Measurements from ENCODE around the gene DNMT3B.
"Not testable (repeated sequence)": the region's sequence is repeated elsewhere in the genome, so short reads cannot be mapped to it uniquely, and the experiment has no call there.

DNMT3B gene

DNA sequence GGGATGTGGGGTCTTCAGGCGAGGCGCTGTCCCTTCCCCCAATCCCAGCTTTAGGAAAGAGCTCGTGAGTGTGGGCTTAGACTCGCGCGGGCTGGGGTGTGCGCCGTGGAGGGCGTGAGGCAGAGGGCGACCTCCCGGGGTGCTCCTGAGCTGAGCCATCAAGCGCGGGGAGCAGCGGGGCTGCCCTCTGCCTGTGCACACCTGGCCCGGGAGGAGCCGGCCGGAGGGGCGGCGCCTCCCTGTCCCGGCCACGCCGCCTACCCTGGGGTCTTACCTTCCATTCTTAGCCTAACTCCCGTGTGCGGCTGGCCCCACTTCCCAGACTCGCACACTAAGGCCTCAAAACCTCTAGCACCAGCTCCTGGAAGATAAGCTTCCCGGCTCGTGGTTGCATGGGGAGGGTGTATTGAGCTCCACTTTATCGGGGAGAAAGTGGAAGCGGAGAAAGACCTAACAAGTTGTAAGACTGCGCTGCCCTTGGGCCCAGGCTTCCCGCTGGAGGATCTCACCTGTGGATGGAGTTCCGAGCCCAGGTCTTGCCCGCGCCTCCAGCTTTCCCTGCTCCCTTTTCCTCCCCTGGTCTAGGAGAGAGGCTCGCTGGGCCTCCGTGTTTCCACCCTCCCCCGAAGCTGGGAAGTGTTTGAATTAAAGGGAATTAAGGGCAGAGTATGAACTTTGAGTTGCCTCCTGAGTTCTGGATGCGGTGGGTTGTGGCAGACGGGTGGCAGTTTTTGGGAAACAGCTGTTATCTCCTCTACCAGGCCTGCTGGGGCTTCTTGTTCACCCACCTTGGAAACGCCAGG is 1.2 kb downstream of the DNMT3B start:
- DNase-seq, result no peak

DNA sequence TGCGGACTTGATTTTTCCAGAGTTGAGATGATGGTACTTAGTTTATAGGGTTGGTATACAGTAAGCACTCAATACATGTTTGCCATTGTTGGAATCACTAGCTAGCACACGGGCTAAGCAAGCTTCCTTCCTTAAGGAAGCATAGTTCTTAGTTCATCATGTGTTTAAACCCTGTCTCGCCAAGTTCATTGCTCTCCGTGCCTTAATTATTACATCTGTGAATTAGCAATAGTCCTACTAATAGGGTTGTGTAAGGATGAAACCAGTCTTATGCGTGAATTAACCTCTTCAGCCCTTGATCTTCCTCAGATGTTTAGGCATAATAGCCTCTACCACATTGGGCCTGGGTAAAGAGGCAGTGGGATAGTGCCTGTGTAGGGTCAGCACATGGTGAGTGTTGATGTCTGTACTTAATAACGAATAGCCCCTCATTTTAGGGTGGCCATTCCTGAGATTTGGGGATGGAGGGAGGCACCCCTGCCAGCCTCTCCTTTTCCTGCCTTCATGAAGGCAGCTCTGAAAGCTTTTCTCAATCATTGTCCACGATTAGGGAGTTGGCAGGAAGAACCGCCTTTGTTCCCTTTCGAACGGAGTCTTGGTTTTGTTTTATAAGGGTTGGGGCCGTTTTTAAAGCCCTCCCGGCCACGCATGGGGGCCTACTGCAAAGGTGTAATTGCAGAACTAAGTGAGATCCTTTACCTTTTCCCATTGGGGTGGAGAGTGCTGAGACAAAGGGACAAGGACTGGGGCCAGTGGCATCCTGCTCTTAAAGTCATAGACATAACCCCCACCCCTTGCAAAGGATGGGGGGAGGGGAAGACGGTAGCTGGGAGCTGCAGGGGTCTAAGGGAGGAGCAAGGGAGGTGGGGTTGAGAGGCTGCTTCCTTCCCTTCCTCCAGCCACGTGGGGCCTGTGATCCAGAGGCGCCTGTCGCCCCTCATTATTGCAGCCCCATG is 2.1 kb downstream of the DNMT3B start:
- DNase-seq, result no peak

- not testable (repeated sequence) for DNase-seq
Observed at GRCh38 chr20:32765230-32765875, 3.2 kb downstream of the DNMT3B start.

DNA sequence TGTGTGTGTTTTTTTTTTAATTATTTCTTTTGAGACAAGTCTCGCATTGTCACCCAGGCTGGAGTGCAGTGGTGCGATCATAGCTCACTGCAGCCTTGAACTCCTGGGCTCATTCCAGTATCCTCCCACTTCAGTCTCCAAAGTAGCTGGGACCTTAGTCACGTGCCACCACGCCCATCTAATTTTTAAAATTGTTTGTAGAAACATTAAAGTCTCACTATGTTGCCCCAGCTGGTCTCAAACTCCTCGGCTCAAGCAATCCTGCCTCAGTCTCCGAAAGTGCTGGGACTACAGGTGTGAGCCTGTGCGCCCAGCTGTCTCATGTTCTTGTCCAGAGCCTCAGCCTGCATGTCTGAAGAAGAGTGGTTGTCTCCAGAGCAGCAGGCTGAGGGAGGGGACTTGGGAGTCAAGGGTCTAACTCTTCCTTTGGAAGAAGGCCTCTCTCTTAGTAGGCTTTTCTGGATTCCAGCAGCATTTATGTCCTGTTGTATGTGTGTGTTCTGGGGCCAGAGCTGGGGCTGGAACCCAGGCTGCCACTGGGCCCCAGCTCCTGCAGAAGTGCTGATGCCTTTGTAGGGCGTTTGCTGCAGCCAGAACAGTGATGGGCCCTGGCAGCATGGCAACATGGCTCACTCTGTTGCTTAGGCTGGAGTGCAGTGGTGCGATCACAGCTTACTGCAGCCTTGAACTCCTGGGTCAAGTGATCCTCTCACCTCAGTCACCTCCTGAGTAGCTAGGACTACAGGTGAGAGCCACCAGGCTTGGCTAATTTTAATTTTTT is 5.4 kb downstream of the DNMT3B start:
- DNase-seq, result no peak

DNA sequence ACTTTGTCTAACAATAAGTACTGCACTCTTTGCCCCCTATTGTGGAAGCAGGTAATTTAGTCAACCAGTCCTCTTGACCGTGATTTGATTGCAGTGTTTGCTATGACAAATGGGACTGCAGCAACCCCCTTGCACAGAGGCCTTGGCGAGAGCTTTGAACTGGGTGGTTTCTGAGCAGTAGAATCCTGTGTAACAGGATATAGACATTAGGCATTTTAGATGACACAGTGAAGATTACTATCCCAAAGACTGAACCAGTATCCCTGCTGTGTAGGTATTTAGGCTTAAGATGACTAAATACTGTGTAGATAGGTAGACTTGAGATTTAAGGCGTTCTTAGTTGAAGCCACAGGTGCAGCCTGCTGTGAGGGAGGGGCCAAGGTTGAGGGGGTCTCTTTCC is 9.9 kb downstream of the DNMT3B start:
- DNase-seq, result no peak

DNA sequence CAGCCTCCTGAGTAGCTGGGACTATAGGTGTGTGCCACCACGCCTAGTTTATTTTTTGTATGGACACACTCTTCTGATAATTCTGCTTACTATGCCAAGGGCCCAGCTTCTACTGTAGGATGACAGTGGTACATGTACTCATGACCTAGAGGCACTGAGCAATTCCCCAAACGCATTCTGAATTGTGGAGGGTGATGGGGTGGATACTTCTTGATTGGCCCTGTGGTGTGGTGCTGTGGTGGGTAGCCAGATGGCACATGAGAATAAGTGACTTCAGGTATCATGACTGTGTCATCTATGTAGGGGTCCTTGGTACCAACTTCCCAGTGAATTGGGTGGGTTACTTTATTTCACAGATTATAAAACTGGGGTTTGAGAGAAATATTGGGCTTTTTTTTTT is 11.0 kb downstream of the DNMT3B start:
- DNase-seq, result no peak

- no peak for DNase-seq
Observed at GRCh38 chr20:32773855-32774254, 11.7 kb downstream of the DNMT3B start.

DNA sequence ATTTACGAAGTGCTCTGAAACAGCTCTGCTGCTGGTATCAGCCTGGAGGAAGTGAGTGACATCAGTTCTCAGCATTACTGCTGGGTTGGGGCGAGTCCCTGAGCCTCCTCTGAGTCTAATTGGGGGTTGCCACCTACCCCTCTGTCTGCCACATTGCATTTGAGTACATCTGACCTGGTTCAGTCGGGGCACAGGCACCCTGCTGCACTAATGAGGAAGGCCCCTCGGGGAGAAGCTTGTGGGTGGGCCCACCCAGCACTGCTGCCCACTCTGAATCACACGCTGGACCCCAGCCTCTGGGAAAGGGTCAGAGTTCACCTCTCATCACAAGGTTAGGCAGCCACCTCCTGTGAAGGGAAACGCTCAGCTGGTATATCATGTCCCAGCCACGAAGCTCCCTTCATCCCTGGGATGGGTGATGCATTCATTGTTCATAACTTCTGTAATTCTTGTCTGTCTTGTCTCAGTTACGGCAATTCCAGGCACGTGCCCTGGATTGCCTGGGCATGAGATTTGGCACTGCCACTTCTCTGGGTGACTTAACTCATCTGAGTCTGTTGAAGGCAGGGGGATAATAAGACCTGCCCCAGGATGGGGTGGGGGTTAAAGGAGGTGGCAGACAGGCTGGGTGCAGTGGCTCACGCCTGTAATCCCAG is 13.3 kb downstream of the DNMT3B start:
- no peak for DNase-seq

DNA sequence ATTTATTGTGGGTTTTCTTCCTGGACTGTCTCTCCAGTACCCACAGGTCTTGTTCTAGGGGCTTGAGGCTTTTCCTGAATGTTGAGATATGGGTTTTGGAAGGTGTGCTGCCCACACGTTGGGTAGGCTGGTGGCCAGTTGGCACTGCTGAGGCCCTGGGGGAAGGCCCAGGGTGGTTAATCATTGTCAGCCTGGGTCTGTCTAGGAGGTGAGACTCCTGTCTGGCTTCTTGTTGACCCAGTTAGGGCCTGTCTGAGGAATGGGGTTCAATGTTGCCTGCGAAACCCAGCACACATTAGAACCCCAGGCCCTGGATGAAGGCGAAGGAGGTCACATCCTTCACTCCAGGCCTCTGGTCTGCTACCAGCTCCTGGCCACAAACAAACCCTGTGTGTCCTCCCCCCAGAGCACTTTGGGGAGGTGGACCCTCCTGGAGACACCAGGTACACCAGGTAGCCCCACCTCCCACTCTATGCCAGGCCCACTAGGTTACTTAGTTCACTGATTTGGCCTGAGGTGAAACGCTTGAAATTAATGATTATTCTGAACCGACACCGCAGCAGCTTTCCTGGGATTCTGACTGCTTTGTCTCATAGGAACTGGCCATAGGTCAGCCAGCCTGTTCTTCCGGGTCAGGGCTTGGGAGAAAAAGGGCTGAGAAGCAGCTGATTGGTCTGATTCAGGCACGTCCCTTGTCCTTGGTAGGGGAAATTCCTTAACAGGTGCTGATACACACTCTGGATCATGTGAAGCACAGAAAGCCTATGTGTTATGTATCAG is 15.2 kb downstream of the DNMT3B start:
- DNase-seq, result no peak

DNA sequence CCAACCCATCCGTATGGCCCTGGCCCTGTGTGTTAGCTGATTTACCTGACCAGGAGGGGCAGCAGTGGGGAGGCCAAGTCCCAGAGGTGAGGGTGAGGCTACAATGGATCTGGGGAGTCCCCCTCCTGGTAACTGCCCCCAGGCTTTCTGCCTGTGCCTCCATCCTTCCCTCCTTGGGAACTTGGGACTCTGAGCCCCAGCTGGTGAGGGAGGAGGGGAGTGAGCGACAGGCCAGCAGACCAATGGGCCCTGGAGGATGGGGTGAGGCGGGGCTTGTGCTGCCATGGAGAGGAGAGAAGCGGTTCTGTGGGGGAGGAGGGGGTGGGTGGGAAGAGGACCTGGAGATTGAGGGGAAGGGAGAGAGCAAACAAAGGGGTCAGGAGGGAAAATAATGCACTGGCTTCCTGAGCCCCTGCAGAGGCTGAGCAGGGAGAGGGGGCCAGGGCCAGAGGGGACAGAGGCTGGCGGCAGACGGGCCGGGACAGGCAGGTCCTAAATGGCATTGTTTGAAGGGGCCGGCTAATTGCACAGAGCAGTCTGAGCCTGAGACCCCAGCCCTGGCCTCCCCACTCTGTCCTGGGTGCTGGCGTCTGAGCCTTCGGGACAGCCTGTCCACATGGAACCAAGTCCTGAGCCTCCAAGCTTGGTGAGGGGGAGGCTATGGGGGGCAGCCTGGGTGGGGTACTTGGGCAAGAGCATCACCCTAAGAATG is 17.5 kb downstream of the DNMT3B start:
- no peak for DNase-seq

DNA sequence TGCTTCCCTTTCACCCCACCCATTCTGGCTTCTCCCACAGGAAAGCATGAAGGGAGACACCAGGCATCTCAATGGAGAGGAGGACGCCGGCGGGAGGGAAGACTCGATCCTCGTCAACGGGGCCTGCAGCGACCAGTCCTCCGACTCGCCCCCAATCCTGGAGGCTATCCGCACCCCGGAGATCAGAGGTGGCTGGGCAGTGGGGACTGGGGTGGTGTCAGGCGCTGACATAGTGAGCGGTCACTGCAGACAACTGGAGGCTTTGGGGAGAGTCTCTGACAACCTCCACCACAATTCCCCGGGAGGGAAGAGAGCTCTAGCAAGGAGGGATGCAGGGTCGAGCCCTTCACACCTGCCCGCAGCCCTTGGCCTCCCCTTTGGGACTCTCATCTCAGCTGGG is 18.1 kb downstream of the DNMT3B start:
- no peak for DNase-seq

GRCh38 chr20:32780749-32781655 is 18.8 kb downstream of the DNMT3B start:
- no peak for DNase-seq

DNA sequence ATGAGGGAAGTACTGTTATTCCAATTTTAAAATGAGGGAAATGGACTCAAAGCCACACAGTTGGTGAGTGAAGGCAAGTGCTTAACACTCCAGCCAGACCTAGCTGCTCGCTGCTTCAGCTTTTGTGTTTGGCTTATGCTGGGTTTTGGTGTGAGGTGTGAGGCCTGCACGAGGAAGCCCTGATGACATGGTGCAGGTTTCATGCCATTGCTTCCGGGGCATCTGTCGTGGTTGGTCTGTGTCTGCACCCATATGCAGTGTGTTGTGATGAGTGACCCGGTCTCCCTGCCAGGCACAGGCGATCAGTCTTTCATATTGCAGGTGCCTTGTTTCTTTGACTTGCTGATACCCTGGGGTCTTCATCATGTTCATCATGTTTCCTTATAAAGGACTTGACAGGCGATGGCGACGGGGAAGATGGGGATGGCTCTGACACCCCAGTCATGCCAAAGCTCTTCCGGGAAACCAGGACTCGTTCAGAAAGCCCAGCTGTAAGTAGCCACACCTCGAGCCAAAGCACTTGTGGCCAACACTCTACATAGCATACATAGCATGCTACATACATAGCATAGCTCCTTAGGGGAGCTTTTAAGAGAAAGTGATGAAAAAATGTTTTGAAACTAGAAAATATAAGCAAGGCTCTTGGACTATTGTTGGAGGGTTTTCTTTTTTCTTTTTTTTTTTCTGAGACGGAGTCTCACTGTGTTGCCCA is 22.3 kb downstream of the DNMT3B start:
- DNase-seq, result no peak

GRCh38 chr20:32786059-32786760 is 24.0 kb downstream of the DNMT3B start:
- DNase-seq, result no peak

- DNase-seq, result no peak
Observed at GRCh38 chr20:32787168-32787567, 25.0 kb downstream of the DNMT3B start.

GRCh38 chr20:32789896-32790750 is 27.9 kb downstream of the DNMT3B start:
- DNase-seq, result peak; percentile 90

- DNase-seq, result no peak
Observed at GRCh38 chr20:32790751-32791057, 28.5 kb downstream of the DNMT3B start.

Data from activated effector memory CD4-positive, alpha-beta T cell treated with anti-CD3 and anti-CD28 coated beads, Interleukin-2, amount 50 U/mL, for 16 hours (primary cell).